GDM1 (cell line): ENCODE measurements around the gene CHRND.

Experiments used
- DNase-seq: peaks from one replicate; lab custom pipeline; 2025; lab: John Stamatoyannopoulos, UW

The CHRND gene

GRCh38 chr2:232488097-232488711, 37.8 kb upstream of the CHRND start:
- no peak for DNase-seq

DNA sequence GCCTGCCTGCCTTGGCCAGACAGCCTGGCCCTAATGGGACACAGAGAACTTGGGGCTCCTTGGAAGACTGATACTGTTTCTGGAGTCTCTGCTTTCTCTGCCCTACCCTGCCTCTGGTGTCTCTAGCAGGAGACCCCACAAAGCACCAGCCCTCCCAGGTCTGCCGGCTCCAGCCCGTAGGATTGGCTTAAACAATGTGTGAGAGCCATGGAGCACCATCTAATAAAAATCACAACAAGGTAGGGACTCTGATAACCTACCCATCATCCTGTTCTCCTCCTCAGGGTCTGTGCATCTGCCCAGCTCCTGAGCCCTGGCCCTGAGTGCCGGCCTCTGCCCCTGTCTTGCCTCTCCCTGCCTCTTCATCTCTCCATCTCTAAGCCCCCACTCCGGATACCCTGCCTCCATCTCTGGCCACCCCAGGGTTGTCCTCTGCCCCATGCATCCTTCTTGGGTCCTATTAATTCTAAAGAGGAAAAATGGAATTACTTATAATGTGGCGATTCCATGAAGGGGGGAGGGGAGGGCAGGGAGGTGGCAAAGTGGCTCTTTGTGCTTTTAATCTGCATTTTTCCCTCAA, 37.1 kb upstream of the CHRND start:
- DNase-seq, result no peak

DNA sequence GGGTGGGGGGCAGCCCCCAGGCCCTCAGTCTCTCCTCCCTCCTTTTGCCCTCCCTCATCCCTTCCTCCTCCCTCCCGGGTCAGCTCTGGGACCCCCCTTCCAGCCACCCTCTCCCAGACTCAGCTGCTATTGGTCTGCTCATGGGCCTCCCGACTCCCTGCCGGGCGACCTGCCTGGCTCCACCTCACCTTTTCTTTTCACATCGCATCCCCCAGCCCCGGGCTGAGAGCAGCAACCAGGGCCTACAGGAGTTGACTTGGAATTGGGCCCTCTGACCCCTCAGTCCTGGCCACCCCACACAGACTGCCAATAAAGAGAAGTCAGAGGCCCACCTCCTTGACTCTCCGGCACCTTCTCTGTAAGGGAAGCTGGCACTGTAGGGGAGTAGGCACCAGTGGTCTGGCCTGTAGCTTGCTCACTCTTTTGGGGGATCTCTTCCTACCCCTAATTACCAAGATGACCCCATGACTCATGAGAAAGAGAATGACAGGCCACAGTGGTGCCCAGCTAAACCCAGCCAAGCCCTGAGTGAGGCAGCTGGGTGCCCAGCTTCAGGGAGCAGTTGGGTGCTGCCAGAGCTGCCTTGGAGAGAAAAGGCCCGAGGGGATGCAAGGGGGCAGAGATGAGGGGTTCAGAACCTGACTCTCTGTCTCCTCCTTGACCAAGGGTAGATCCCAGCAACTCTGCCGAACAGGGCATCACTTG, 36.3 kb upstream of the CHRND start:
- no peak for DNase-seq

- no peak for DNase-seq
These were observed 35.5 kb upstream of the CHRND start for GRCh38 chr2:232490221-232491138.

GRCh38 chr2:232491139-232491780, 34.7 kb upstream of the CHRND start:
- no peak for DNase-seq

DNA sequence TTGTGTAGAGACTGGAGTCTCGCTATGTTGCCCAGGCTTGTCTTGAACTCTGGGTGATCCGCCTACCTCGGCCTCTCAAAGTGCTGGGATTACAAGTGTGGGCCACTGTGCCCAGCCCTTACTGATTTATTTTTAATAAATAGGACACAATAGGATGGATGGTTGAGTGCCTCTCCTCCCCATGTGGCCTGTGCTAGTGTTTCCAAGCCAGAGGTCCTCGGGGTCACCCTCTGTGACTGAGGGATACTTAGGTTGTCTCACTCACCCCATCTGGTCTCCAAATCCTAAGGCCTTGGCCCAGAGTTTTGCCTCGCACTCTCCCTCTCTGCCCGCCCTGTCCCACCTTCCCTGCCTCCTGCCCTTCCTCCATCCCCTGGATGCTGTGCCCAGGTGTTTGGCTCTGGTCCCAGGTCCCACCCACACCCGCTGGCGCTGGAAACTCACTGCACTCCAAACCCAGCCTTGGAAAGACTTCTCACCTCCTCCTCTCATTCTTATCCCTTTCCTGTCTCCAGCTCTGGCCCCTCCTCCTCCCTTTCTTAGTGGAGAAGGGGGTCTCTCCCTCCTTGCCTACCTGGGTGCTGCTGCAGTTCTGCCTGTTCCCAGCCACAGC, 33.6 kb upstream of the CHRND start:
- no peak for DNase-seq

- DNase-seq, result no peak
These were observed 32.8 kb upstream of the CHRND start for GRCh38 chr2:232492963-232493700.

GRCh38 chr2:232493701-232494474, 32.1 kb upstream of the CHRND start:
- no peak for DNase-seq

- DNase-seq, result no peak
These were observed 31.4 kb upstream of the CHRND start for GRCh38 chr2:232494542-232494941.

DNA sequence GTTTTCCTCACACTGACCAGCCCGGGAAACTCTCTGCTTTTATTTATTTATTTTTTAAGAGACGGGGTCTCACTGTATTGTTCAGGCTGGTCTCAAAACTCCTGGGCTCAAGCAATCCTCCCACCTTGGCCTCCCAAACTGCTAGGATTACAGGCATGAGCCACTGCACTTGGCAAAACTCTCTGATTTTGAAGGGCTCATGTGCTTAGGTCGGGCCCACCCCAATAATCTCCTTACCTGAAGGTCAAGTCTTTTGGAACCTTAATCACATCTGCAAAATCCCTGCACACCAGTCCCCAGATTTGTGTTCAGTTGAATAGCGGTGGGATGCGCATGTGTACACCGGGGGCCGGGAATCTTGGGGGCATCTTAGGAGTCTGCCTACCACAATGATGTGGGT, 30.7 kb upstream of the CHRND start:
- no peak for DNase-seq

DNA sequence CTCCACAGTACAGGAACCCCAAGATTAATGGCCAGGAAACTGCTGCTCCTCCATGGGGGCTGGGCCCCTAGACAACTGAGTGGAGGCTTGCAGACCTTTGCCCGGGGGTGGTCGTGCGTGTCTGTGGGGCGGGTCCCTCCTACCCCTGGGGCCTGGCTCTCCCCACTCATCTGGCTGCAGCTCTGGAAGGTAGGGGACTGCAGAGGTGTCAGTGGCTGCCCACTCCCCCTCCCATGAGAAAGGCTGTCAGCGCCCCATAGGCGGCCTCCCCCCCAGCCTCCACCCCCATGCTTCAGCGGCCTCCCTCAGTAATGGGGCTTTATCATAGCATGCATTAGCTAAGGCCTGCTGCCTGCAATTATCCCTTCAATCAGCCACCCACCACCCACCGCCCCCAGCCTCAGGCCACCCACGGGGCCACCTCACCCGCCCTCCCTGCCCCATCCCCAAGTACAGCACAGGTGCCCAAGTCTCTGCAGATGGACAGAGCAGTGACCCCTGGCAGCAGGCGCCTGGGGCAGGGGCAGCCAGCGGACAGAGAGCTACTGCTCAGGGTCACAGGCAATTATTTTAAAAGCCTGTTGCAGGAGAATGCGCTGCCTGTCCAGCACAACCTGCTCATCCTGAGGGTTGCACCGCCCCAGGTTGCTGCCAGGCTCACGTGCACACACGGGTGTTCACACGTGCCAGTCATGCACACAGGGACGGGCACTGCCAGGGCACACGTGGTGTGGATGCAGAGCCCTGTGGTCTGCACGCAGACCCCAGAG, 29.3 kb upstream of the CHRND start:
- DNase-seq, result no peak

- no peak for DNase-seq
These were observed 28.6 kb upstream of the CHRND start for GRCh38 chr2:232497348-232497747.

- no peak for DNase-seq
These were observed 27.5 kb upstream of the CHRND start for GRCh38 chr2:232498452-232498851.

DNA sequence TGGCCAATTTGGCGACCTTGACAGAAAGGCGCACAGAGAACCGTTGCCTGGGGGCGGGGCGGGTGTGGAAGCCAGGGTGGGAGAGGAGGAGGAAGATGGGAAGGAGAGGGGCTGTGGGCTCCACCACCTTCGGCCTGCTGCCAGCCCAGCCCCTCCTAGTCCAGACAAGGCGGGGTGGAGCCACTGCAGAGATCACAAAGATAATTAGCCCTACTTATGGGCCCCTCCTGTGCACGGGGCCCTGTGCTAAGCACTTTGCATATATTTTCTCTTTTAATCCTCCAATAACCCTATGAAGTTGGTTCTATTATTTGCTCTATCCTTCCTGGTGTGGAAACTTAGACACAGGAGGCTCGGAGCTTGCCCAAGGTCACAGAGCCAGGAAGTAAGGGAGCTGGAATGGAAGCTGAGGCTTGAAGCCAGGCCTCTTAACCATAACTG, 24.6 kb upstream of the CHRND start:
- no peak for DNase-seq

GRCh38 chr2:232501794-232502390, 24.1 kb upstream of the CHRND start:
- DNase-seq, result no peak

DNA sequence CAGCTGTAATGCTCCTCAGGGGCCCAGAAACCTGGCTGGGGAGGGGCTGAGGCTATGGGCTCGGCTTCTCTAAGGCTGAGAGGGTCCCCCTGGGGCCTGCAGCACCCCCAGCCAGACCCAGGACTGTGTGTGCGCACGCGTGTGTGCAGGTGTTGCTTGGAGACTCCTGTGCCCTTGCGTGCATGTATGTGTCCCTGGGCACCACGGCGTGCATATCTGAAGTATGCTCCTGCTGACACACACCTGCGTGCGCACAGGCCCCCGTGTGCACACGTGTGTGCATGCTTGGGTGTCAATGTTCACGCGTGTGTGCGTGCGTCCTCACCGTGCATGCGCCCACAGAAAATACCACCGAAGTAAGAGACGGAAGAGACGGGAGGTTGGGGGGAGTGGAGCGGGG, 23.4 kb upstream of the CHRND start:
- DNase-seq, result no peak

DNA sequence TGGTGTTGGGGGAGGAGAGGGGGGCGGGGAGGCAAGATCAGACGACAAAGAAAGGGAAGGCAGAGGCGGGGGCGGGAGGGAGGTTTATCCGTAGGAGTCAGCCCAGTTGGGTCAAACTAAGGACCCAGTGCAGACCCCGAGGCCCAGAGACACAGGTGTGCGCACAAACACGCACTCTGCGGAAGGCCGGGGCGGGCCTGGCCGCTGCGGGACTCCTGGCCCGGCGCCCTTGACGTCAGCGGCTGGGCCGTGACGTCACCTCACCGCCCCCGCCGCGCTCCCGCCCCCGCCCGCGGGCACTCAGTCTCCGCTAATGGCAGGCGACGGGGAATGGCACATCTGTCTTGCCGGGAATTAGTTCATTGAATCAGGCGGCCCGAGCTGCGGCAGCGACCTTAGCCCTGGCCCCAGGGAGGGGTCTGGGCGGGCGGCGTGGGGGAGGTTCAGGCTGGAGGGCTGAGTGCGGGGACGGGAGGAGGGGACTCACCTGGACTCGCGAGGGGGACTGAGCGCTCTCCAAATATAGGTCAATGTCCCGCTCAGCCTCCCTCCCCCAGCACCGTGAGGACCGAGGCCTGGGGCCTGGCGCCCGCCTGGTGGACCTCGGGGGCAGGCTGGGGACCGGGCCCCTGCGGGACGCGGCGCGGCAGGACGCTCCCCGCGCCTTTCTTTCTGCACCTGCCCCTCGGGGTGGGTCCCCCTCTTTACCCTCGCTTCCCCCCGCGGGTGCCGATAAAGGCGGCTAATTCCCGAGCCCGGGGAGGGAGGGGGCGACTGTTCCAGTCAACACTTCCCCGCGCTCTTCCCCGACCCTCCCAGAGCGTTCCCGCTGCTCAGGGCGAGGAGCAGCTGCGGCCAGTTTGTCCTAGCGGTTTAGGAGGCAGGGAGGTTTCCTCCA, 22.8 kb upstream of the CHRND start:
- DNase-seq, result no peak

DNA sequence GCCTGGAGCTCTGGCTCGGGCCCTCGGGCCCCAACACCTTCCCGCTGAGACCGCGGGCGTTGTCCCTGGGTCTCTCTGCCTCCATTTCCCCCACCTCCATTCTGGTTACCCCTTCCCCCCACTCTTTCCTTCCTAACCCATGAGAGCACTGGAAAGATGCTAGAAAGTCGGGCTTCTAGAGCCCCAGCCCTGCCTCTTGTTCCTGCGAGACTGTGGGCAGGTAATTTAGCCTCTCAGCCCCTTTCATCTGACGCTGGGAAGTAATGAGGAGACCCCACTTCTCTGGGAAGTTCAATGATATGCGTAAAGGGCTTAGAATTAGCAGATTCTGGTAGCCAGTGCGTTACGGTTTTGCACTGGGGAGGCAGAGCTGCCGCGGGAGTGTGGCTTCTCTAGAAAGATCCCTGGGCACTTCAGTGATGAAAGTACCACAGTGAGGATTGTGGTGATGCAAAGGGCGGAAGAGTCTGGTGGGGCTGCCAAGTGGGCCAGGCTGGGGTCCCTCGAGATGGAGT, 22.1 kb upstream of the CHRND start:
- DNase-seq, result no peak
